ENCODE results near the gene MTHFD1.

MTHFD1 gene

DNA sequence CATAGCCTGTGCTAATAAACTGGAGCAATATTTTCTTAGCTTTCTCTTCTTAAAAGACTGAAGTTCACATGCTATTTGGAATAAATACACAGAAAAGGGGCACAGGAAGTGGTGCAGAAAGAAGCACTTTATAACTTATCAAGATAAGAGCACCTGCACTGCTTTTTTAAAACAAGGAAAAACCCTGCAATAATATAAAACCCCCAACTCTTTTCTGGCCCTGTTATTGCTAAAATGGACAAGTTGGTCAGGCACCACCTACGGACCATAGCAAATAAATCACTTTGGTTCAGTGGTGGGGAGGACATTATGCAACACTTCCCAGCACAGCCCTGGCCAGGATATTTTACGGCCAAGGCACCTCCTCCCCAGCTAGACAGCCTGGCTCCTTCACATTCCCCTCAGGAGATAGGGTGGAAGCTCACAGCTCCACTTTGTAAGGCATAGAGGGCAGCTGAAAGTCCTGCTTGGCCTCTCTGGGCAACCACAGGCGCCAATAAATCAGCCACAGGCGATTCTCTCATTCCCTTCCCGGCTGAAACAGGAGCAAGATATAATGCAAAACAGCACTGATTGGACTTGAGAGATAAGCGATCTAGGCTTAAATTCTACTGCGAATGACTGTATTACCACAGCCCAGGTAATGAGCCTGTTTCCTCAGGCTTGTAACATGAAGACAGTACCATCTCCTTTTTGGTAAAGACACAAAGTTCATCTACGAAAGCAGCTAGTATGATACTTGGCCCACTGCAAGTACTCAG, 113.4 kb downstream of the MTHFD1 start:
- DNase-seq, result peak; percentile 33

DNA sequence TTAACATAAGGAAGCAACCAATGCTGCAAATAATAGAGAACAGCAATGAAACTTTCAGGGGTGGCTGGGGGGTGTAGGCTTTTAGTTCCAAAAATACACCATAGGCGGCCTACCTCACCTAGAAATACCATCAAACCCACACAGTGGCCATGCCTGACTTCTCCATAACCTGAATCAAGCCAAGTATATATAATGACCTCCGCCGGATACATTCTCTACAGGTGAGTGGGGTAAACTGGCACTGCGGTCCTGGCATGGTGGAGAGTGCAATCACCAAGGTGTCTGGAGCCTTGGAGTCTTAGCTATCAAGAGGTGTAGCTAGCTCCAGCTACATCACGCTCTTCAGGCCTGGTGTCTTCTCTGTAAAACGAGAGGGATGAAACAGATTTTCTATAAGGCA, 114.3 kb downstream of the MTHFD1 start:
- no peak for DNase-seq

DNA sequence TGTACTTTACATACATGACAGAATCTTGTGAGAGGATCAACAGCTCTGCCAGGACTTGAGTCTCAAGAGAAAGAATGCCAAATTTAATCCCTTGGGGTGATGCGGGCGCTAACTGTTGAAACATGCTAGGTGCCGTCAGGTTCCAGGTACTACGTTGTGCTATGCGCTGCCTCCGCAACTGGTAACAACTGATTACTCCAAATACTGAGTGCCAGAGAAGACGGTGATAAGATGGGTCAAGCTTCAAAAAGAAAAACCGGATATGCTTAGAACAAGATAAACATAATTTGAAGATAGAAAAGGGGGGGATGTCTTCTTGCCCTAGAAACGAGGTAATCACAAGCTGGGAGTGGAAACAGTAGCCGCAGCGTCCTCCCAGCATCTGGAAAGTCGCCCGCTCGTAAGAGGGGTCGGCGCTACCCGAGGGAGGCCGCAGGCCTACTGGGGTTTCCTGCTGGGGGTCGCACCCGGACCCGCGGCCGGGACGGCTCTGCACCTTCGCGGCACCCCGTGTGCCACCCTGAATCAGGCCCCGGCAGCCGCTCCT, 114.8 kb downstream of the MTHFD1 start:
- DNase-seq, result peak; percentile 46

GRCh38 chr14:64503434-64504309, 115.5 kb downstream of the MTHFD1 start, which contains the start of gene ZBTB25:
ZBTB25 (minus strand) TSS chr14:64503838; CDS start chr14:64490533, 13,305 bp downstream.
- peak; percentile 94 for DNase-seq

DNA sequence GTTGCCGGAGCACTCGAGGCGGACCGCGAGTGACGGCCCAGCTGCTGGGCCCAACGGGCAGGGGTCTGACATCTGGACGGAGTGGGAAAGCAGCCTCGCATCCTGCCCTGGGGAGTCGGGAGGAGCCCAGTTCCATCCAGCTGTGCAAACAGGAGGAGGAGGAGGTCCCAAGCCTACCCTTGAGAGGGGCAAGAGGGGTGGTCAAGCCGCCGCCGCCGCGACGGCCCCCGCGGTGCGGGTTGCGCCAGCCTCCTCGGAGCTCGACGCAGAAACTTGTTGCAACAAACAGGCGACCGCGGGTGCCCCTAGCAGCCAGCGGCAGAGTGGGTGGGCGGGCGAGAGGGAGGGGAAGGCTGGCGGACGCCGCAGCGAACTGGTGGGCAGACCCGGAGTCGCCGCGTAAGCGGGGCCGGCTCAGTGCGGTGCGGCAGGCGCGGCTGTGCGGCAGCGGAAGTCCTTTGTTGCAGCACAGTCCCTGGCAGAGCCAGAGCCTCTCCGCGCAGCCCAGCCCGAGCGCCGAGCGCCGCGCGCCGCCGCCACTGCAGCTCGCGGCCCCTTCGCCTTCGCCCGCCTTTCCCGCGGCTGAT, 116.2 kb downstream of the MTHFD1 start, which contains the start of gene ZBTB1:
ZBTB1 (plus strand) TSS at position 461 of the 587 bp plus-strand sequence. CDS start 16,735 bp downstream, outside the sequence.
- peak; percentile 90 for DNase-seq

GRCh38 chr14:64504897-64505794, 117.0 kb downstream of the MTHFD1 start:
- peak; percentile 88 for DNase-seq

DNA sequence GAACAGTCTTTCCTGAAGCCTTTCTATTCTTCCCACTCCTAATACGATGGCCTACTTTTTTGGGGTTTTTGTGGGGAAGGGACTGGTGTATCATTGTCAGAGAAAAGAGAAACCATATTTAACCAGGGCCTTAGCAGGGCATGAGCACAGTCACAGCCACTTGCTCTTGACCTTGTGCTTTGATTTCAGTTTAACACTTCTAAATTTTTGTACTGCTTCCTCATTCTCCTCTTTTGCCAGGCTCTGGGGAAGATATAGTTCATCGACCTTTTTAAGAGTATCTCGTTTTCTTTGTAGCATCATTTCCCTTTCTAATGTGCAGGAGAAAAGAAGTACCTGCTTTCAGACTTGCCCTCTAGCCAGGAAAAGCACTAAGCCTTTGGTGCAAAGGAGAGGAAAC, 118.6 kb downstream of the MTHFD1 start:
- no peak for DNase-seq

- DNase-seq, result peak; percentile 58
These were observed 119.4 kb downstream of the MTHFD1 start for GRCh38 chr14:64507376-64508156.

DNA sequence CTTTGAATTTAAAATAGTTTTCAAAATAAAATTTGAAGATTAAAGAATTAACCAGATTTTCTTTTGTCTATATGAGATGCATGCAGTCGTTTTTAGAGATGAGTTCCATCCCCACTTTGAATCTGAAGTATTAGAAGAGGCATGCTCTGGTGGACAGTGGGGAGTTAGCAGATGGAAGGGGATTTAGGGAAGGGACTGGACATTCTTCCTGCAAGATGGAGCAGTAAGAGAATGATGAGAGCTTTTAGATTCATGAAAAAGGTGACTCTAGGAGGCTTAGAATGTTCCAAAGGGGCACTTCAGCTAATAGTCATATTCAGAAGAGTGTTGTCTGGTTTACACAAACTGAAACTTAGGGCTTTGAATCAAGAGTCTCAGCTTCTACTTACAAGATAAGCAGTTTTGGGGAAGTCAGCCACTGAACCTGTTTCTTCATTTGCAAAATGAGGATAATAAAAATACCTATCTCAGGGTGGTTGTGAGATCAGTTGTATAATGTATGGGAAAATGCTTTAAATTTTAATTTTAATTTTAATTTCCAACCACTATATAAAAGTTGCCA, 120.1 kb downstream of the MTHFD1 start:
- no peak for DNase-seq

GRCh38 chr14:64509036-64509435, 120.9 kb downstream of the MTHFD1 start:
- no peak for DNase-seq

All from stimulated activated CD8-positive, alpha-beta memory T cell treated with anti-CD3 and anti-CD28 coated beads, Interleukin-4, amount 100 ng/mL, for 48 hours (primary cell).